Naive thymus-derived CD8-positive, alpha-beta T cell (primary cell): ENCODE results near the gene CNTNAP2. TPM values are rescaled to one million over a fixed set of nuclear protein-coding genes. Genes with fewer than 3 reads are reported as not detected.

Source experiments
- ATAC-seq, 2 donors: fragments of 150-1000 bp; cut with Tn5 transposase in 1 of 2; sonication (Bioruptor Pico), chemical (Tn5 transposase) in 1 of 2; 1 replicate in 1 of 2; 2 replicates in 1 of 2; pipeline ENCODE4 v1.10.0; 2021; ENCODE audit warnings: mild to moderate bottlenecking in 2 of 2, moderate library complexity in 2 of 2
- POLR2A ChIA-PET: fragments of 350-600 bp; sonication (Branson Sonifier 250); formaldehyde crosslinking; loops from one replicate; lab custom pipeline; 2021; ENCODE audit warnings: antibody characterized with exemption; lab: Charles Lee
- DNase-seq, 10 donors: peaks; one replicate each; pipeline versions ENCODE4 v3.0.0 to v3.0.0-alpha.2; 2020 to 2022
- H3K27ac Mint-ChIP-seq, 10 donors: one replicate each; pipeline ENCODE4 v1.8.0; 2020 to 2022; ENCODE audit warnings: mild to moderate bottlenecking in 10 of 10, mixed read lengths in 10 of 10, moderate library complexity in 4 of 10, inconsistent platforms in 1 of 10
- H3K27me3 Mint-ChIP-seq, 5 donors: one replicate each; pipeline ENCODE4 v1.8.0; 2021 to 2022; ENCODE audit warnings: mixed read lengths in 5 of 5
- H3K36me3 Mint-ChIP-seq, 3 donors: one replicate each; pipeline ENCODE4 v1.8.0; 2020 to 2022; ENCODE audit warnings: mixed read lengths in 3 of 3, mild to moderate bottlenecking in 2 of 3, inconsistent platforms in 1 of 3
- H3K4me1 Mint-ChIP-seq, 4 donors: one replicate each; pipeline ENCODE4 v1.8.0; 2021 to 2022; ENCODE audit warnings: mixed read lengths in 4 of 4
- H3K4me3 Mint-ChIP-seq, 10 donors: one replicate each; pipeline ENCODE4 v1.8.0; 2020 to 2022; ENCODE audit warnings: mild to moderate bottlenecking in 10 of 10, mixed read lengths in 10 of 10, moderate library complexity in 6 of 10, inconsistent platforms in 1 of 10
- H3K9me3 Mint-ChIP-seq, 9 donors: one replicate each; pipeline ENCODE4 v1.8.0; 2020 to 2022; ENCODE audit warnings: mixed read lengths in 9 of 9, mild to moderate bottlenecking in 3 of 9, inconsistent platforms in 1 of 9, moderate library complexity in 1 of 9
- polyA plus RNA-seq, 3 donors: library from polyadenylated mRNA; unstranded; fragments of 300-500 nt; fragmentation: Illumina TruSeq; gene quantifications; one replicate each; pipeline ENCODE4 v1.2.3, GENCODE V29; 2021
- total RNA-seq, 8 experiments: library from RNA in 2 of 8; stranded (reverse) in 2 of 8; gene quantifications; one replicate each; pipeline ENCODE4 v1.2.3 and lab custom pipeline; 2021 to 2026

CNTNAP2 gene
- total and polyA plus RNA-seq, 5 experiments from 2014 or later, result 0.12 to 1.5 (median 0.71) TPM; not detected in 1

GRCh38 chr7:146565872-146566271 lies 449.3 kb downstream of the CNTNAP2 start:
- H3K36me3 Mint-ChIP-seq, result no peaks in the 10 kb centered on the region
- H3K4me3 Mint-ChIP-seq, result no peak overlapping the region
- POLR2A ChIA-PET, result no interaction called here
- no peaks in the 10 kb centered on the region for H3K27me3 Mint-ChIP-seq
- DNase-seq (no peak), ATAC-seq (no peak)
- H3K9me3 Mint-ChIP-seq, result peaks cover 0 to 4% (median 0%) of the 10 kb centered on the region in 9 donors
- no peaks in the 10 kb centered on the region for H3K4me1 Mint-ChIP-seq
- H3K27ac Mint-ChIP-seq, result no peak overlapping the region

- Mint-ChIP-seq H3K4me1 (no peaks in the 10 kb centered on the region), H3K36me3 (no peaks in the 10 kb centered on the region), H3K27ac (no peak overlapping the region), H3K27me3 (no peaks in the 10 kb centered on the region), H3K4me3 (no peak overlapping the region), H3K9me3 (peaks cover 0 to 13% (median 6%) of the 10 kb centered on the region in 9 donors)
- DNase-seq (no peak), ATAC-seq (no peak)
- POLR2A ChIA-PET, result no interaction called here
Observed at GRCh38 chr7:146575903-146576302, 459.3 kb downstream of the CNTNAP2 start.

GRCh38 chr7:146591976-146592375 lies 475.4 kb downstream of the CNTNAP2 start:
- Mint-ChIP-seq H3K36me3 (no peaks in the 10 kb centered on the region), H3K4me3 (no peak overlapping the region), H3K9me3 (peaks cover 0 to 22% (median 4%) of the 10 kb centered on the region in 9 donors), H3K4me1 (no peaks in the 10 kb centered on the region), H3K27me3 (no peaks in the 10 kb centered on the region), H3K27ac (no peak overlapping the region)
- ATAC-seq (no peak), DNase-seq (no peak)
- POLR2A ChIA-PET, result no interaction called here

- DNase-seq (no peak), ATAC-seq (no peak)
- Mint-ChIP-seq H3K27me3 (no peaks in the 10 kb centered on the region), H3K9me3 (peaks cover 0 to 28% (median 3%) of the 10 kb centered on the region in 9 donors), H3K27ac (no peak overlapping the region), H3K4me1 (no peaks in the 10 kb centered on the region), H3K36me3 (no peaks in the 10 kb centered on the region), H3K4me3 (no peak overlapping the region)
- POLR2A ChIA-PET, result no interaction called here
Observed at GRCh38 chr7:146606628-146607027, 490.0 kb downstream of the CNTNAP2 start.

GRCh38 chr7:146619641-146620040 lies 503.0 kb downstream of the CNTNAP2 start:
- no peaks in the 10 kb centered on the region for H3K27me3 Mint-ChIP-seq
- H3K27ac Mint-ChIP-seq, result no peak overlapping the region
- no peaks in the 10 kb centered on the region for H3K4me1 Mint-ChIP-seq
- no peaks in the 10 kb centered on the region for H3K36me3 Mint-ChIP-seq
- no peak for DNase-seq
- ATAC-seq, result no peak
- POLR2A ChIA-PET, result no interaction called here
- H3K4me3 Mint-ChIP-seq, result no peak overlapping the region
- peaks cover 0 to 11% (median 5%) of the 10 kb centered on the region in 9 donors for H3K9me3 Mint-ChIP-seq

- ATAC-seq (no peak), DNase-seq (no peak)
- no peak overlapping the region for H3K27ac Mint-ChIP-seq
- no peak overlapping the region for H3K4me3 Mint-ChIP-seq
- peaks cover 0 to 13% (median 3%) of the 10 kb centered on the region in 9 donors for H3K9me3 Mint-ChIP-seq
- no peaks in the 10 kb centered on the region for H3K36me3 Mint-ChIP-seq
- POLR2A ChIA-PET, result no interaction called here
- no peaks in the 10 kb centered on the region for H3K4me1 Mint-ChIP-seq
- no peaks in the 10 kb centered on the region for H3K27me3 Mint-ChIP-seq
Observed at GRCh38 chr7:146626912-146627311, 510.3 kb downstream of the CNTNAP2 start.

- no peak for DNase-seq
- no peaks in the 10 kb centered on the region for H3K36me3 Mint-ChIP-seq
- no peaks in the 10 kb centered on the region for H3K4me1 Mint-ChIP-seq
- ATAC-seq, result no peak
- POLR2A ChIA-PET, result no interaction called here
- no peak overlapping the region for H3K27ac Mint-ChIP-seq
- no peaks in the 10 kb centered on the region for H3K27me3 Mint-ChIP-seq
- H3K4me3 Mint-ChIP-seq, result no peak overlapping the region
- peaks cover 0 to 8% (median 0%) of the 10 kb centered on the region in 9 donors for H3K9me3 Mint-ChIP-seq
Observed at GRCh38 chr7:146635205-146636032, 518.8 kb downstream of the CNTNAP2 start.

GRCh38 chr7:146636033-146636356 lies 519.4 kb downstream of the CNTNAP2 start:
- ATAC-seq, result no peak
- Mint-ChIP-seq H3K4me1 (no peaks in the 10 kb centered on the region), H3K4me3 (no peak overlapping the region), H3K27ac (no peak overlapping the region), H3K36me3 (no peaks in the 10 kb centered on the region), H3K27me3 (no peaks in the 10 kb centered on the region), H3K9me3 (peaks cover 0 to 8% (median 0%) of the 10 kb centered on the region in 9 donors)
- DNase-seq, result no peak
- POLR2A ChIA-PET, result no interaction called here

GRCh38 chr7:146636581-146636980 lies 520.0 kb downstream of the CNTNAP2 start:
- Mint-ChIP-seq H3K4me1 (no peaks in the 10 kb centered on the region), H3K27me3 (no peaks in the 10 kb centered on the region), H3K9me3 (peaks cover 0 to 8% (median 2%) of the 10 kb centered on the region in 9 donors), H3K36me3 (no peaks in the 10 kb centered on the region), H3K27ac (no peak overlapping the region), H3K4me3 (no peak overlapping the region)
- no peak for ATAC-seq
- POLR2A ChIA-PET, result no interaction called here
- no peak for DNase-seq

- Mint-ChIP-seq H3K9me3 (peaks cover 0 to 7% (median 3%) of the 10 kb centered on the region in 9 donors), H3K4me3 (no peak overlapping the region), H3K27ac (no peak overlapping the region), H3K4me1 (no peaks in the 10 kb centered on the region), H3K27me3 (no peaks in the 10 kb centered on the region), H3K36me3 (no peaks in the 10 kb centered on the region)
- DNase-seq (no peak), ATAC-seq (no peak)
- POLR2A ChIA-PET, result no interaction called here
Observed at GRCh38 chr7:146639291-146639690, 522.7 kb downstream of the CNTNAP2 start.

- Mint-ChIP-seq H3K4me1 (no peaks in the 10 kb centered on the region), H3K27me3 (no peaks in the 10 kb centered on the region), H3K27ac (no peak overlapping the region), H3K9me3 (peaks cover 0 to 12% (median 3%) of the 10 kb centered on the region in 9 donors), H3K4me3 (no peak overlapping the region), H3K36me3 (no peaks in the 10 kb centered on the region)
- DNase-seq, result no peak
- no peak for ATAC-seq
- POLR2A ChIA-PET, result no interaction called here
Observed at GRCh38 chr7:146641491-146641890, 524.9 kb downstream of the CNTNAP2 start.

GRCh38 chr7:146645383-146645976 lies 528.9 kb downstream of the CNTNAP2 start:
- Mint-ChIP-seq H3K4me1 (no peaks in the 10 kb centered on the region), H3K27me3 (no peaks in the 10 kb centered on the region), H3K4me3 (no peak overlapping the region), H3K9me3 (peaks cover 0 to 11% (median 3%) of the 10 kb centered on the region in 9 donors), H3K27ac (no peak overlapping the region), H3K36me3 (no peaks in the 10 kb centered on the region)
- POLR2A ChIA-PET, result no interaction called here
- DNase-seq (no peak), ATAC-seq (no peak)

- Mint-ChIP-seq H3K36me3 (no peaks in the 10 kb centered on the region), H3K9me3 (peaks cover 0 to 10% (median 2%) of the 10 kb centered on the region in 9 donors), H3K4me3 (no peak overlapping the region), H3K27me3 (no peaks in the 10 kb centered on the region), H3K4me1 (no peaks in the 10 kb centered on the region), H3K27ac (no peak overlapping the region)
- DNase-seq (no peak), ATAC-seq (no peak)
- POLR2A ChIA-PET, result no interaction called here
Observed at GRCh38 chr7:146647445-146647844, 530.8 kb downstream of the CNTNAP2 start.
